Activated T-helper 1 cell treated with anti-CD3 and anti-CD28 coated beads, Interleukin-2, amount 50 U/mL, for 16 hours (primary cell): ENCODE results near the gene SLC30A2.
"Not testable (repeated sequence)": the region's sequence is repeated elsewhere in the genome, so short reads cannot be mapped to it uniquely, and the experiment has no call there.

Experiments
- DNase-seq, 2 donors: peaks; one replicate each; pipeline ENCODE4 v3.0.0-alpha.2; 2020; ENCODE audit warnings: low read depth in 1 of 2, low spot score in 1 of 2

Gene SLC30A2

GRCh38 chr1:26045722-26046245 is at the start of gene SLC30A2:
Gene SLC30A2, minus strand, starts transcription at chr1:26046118. Its CDS starts 222 bp downstream, at chr1:26045896.
- DNase-seq = no peak

- DNase-seq = no peak
Observed at GRCh38 chr1:26094677-26095383, 48.9 kb upstream of the SLC30A2 start.

- no peak for DNase-seq
Observed at GRCh38 chr1:26094076-26094669, 48.3 kb upstream of the SLC30A2 start.

- DNase-seq = not testable (repeated sequence)
Observed at GRCh38 chr1:26093569-26093968, 47.7 kb upstream of the SLC30A2 start.

- DNase-seq = no peak
Observed at GRCh38 chr1:26092422-26092821, 46.5 kb upstream of the SLC30A2 start.

- no peak for DNase-seq
Observed at GRCh38 chr1:26090893-26091292, 45.0 kb upstream of the SLC30A2 start.

GRCh38 chr1:26089125-26089524 is 43.2 kb upstream of the SLC30A2 start:
- DNase-seq = no peak

GRCh38 chr1:26084844-26085243 is 38.9 kb upstream of the SLC30A2 start:
- no peak for DNase-seq

GRCh38 chr1:26084091-26084561 is 38.2 kb upstream of the SLC30A2 start:
- DNase-seq = no peak

- no peak for DNase-seq
Observed at GRCh38 chr1:26083208-26083607, 37.3 kb upstream of the SLC30A2 start.

GRCh38 chr1:26082020-26082350 is 36.1 kb upstream of the SLC30A2 start:
- DNase-seq = no peak

GRCh38 chr1:26081267-26082019 is 35.5 kb upstream of the SLC30A2 start:
- no peak for DNase-seq

- no peak for DNase-seq
Observed at GRCh38 chr1:26079960-26080814, 34.3 kb upstream of the SLC30A2 start.

- DNase-seq = no peak
Observed at GRCh38 chr1:26079178-26079563, 33.3 kb upstream of the SLC30A2 start.

GRCh38 chr1:26078286-26079177 is 32.6 kb upstream of the SLC30A2 start:
- DNase-seq = no peak

- no peak for DNase-seq
Observed at GRCh38 chr1:26077524-26077923, 31.6 kb upstream of the SLC30A2 start.

- DNase-seq = no peak
Observed at GRCh38 chr1:26075421-26076144, 29.7 kb upstream of the SLC30A2 start.

GRCh38 chr1:26072305-26072704 is 26.4 kb upstream of the SLC30A2 start:
- DNase-seq = no peak

GRCh38 chr1:26070963-26071342 is 25.0 kb upstream of the SLC30A2 start:
- DNase-seq = no peak
